Measurements from ENCODE around the gene GALNT10. TPM values are rescaled to one million over a fixed set of nuclear protein-coding genes. Genes with fewer than 3 reads are reported as not detected.

Gene GALNT10
- total and polyA plus RNA-seq, 2 of the 8 experiments (the other 6 are each of a cell fraction or from before 2014, with no cell fraction given) = 4.6 to 15.5 TPM

DNA sequence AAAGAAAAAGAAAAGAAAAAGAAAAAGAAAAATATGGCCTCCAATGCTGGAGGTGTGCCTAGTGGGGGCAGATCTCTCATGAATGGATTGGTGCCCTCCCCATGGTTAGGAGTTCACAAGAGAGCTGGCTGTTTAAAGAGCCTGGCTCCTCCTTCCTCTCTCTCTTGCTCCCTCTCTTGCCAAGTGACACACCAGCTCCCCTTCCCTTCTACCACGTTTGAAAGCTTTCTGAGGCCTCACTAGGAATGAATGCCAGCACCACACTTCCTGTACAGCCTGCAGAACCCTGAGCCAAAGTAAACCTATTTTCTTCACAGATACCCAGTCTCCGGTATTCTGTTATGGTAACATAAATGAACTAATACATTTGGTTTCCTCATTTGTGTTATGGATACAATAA, 14.4 kb upstream of the GALNT10 start (continued):
- TF ChIP-seq CHD7 (IDR thresholded peaks at IDR 0.05; ENCODE audit: insufficient replicate concordance, low read length) (no peak), JUND (IDR thresholded peaks at IDR 0.05; ENCODE audit: low read length) (no peak), YY1 (IDR thresholded peaks at IDR 0.05; ENCODE audit: low read depth, low read length) (no peak), TCF12 (IDR thresholded peaks at IDR 0.05; ENCODE audit: low read depth, low read length) (no peak), KDM1A (IDR thresholded peaks at IDR 0.05; ENCODE audit: borderline replicate concordance, low read length) (no peak), ASH2L (IDR thresholded peaks at IDR 0.05; ENCODE audit: low read length) (no peak), CTBP2 (IDR thresholded peaks at IDR 0.05; ENCODE audit: borderline replicate concordance, insufficient read depth, insufficient read length, low read length) (no peak), RNF2 (IDR thresholded peaks at IDR 0.05; ENCODE audit: borderline replicate concordance, low read depth, low read length, missing control alignments, poor library complexity, severe bottlenecking) (no peak), CBX8 (IDR thresholded peaks at IDR 0.05; ENCODE audit: borderline replicate concordance, low read depth, low read length) (no peak), RAD21 (IDR thresholded peaks at IDR 0.05 in 1 of 2, conservative IDR thresholded peaks at IDR 0.05 in 1 of 2; ENCODE audit: low read depth in 2 of 2, low read length in 2 of 2) (no peak)
- TF ChIP-seq, protein P1, sequence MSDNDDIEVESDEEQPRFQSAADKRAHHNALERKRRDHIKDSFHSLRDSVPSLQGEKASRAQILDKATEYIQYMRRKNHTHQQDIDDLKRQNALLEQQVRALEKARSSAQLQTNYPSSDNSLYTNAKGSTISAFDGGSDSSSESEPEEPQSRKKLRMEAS (IDR thresholded peaks at IDR 0.05) = no peak
